SU-DHL-6 (cell line): ENCODE data around the gene BRD4.
A peak's percentile ranks its signal among the peaks of the same experiment; 100 is the strongest.

Experiments
- H2AFZ ChIP-seq: fragments of 200-600 bp; sonication (generic); 2 replicates; pipeline ENCODE4 v1.6.1; 2014; ENCODE audit warnings: low read depth, mild to moderate bottlenecking, moderate library complexity, mixed read lengths, antibody characterized with exemption, low read length; ENCODE audit not compliant: severe bottlenecking
- H3F3A ChIP-seq: fragments of 200-600 bp; shearing (Covaris generic); 2 replicates; pipeline ENCODE4 v1.6.0; 2016; ENCODE audit warnings: antibody characterized with exemption, mild to moderate bottlenecking; ENCODE audit not compliant: insufficient read depth
- H3K27ac ChIP-seq: fragments of 200-600 bp; sonication (generic); 2 replicates; pipeline ENCODE4 v1.5.1; 2016; ENCODE audit warnings: low read depth, mild to moderate bottlenecking, low read length, moderate library complexity, mixed read lengths
- H3K27me3 ChIP-seq: fragments of 200-600 bp; sonication (generic), shearing (Covaris generic); 2 replicates; pipeline ENCODE4 v1.6.0; 2014; ENCODE audit warnings: mild to moderate bottlenecking, low read length
- H3K36me3 ChIP-seq: fragments of 200-600 bp; sonication (generic); 2 replicates; pipeline ENCODE4 v1.6.1; 2014; ENCODE audit warnings: mild to moderate bottlenecking, low read length, mixed read lengths
- H3K4me2 ChIP-seq: fragments of 300-600, 200-600 bp; shearing (Covaris generic), sonication (generic); 2 replicates; pipeline ENCODE4 v1.6.0; 2014; ENCODE audit warnings: low read length, low read depth, mild to moderate bottlenecking; ENCODE audit not compliant: poor library complexity, severe bottlenecking
- H3K4me3 ChIP-seq: fragments of 200-600 bp; sonication (generic); 2 replicates; pipeline ENCODE4 v1.5.1; 2014; ENCODE audit warnings: antibody characterized with exemption, low read length, mild to moderate bottlenecking, mixed read lengths; ENCODE audit not compliant: insufficient read depth, poor library complexity, severe bottlenecking
- H3K79me2 ChIP-seq: fragments of 200-600 bp; sonication (generic); 2 replicates; pipeline ENCODE4 v1.6.1; 2014; ENCODE audit warnings: mild to moderate bottlenecking, low read length, moderate library complexity; ENCODE audit not compliant: insufficient read depth
- H3K9ac ChIP-seq: fragments of 200-600 bp; sonication (generic); 2 replicates; pipeline ENCODE4 v1.7.0; 2014; ENCODE audit warnings: mild to moderate bottlenecking, low read length
- H3K9me2 ChIP-seq: fragments of 200-600 bp; sonication (generic); replicated peaks from 2 replicates; pipeline ENCODE4 v1.6.1; 2014; ENCODE audit warnings: low read length; ENCODE audit not compliant: insufficient read depth
- H3K9me3 ChIP-seq: fragments of 200-600 bp; sonication (generic); 2 replicates; pipeline ENCODE4 v1.6.1; 2014; ENCODE audit warnings: low read length, mixed read lengths; ENCODE audit not compliant: insufficient read depth
- H4K20me1 ChIP-seq: fragments of 200-600 bp; sonication (generic); 2 replicates; pipeline ENCODE4 v1.6.1; 2014; ENCODE audit warnings: low read depth, mild to moderate bottlenecking, antibody characterized with exemption, low read length, moderate library complexity, mixed read lengths
- EZH2phosphoT487 ChIP-seq: fragments of 200-600 bp; sonication (generic), shearing (Covaris generic); conservative IDR thresholded peaks from 2 replicates; pipeline ENCODE4 v1.6.1; 2018; ENCODE audit warnings: mild to moderate bottlenecking, antibody characterized with exemption, low read length, moderate library complexity, mixed read lengths
- TF ChIP-seq, protein P1 (sequence below): fragments of 200-600 bp; sonication (generic); IDR thresholded peaks from one replicate; pipeline ENCODE4 v1.5.1; 2017; ENCODE audit warnings: antibody characterized with exemption, mild to moderate bottlenecking, low read length, moderate library complexity; ENCODE audit not compliant: insufficient read depth, poor library complexity, severe bottlenecking

BRD4 gene

DNA sequence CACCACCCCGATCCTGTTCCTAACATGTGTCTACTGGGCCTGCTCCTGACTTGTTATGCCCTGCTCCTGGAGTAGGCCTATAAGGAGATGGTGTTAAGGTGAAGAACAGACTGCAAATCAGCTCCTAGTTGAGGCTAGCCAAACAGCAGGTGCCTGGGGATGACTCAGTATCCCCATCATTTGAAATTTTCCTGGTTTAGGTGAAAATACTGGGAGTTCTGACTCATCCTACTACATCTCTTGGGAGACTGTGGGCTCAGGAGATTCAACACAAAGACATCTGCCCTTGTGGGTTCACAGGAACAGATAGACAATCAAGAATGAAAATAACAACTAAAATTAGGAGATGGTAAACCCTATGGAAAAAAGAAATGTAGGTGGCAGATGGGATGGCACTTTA lies 41.2 kb downstream of the BRD4 start:
- Histone ChIP-seq H3K79me2 (peaks cover 98% of the 10 kb centered on the region), H4K20me1 (peaks cover 30% of the 10 kb centered on the region; the same call in 1 of the 2 replicates), H2AFZ (no peak overlapping the region), H3K4me2 (peak overlapping the region; percentile 69), H3K4me3 (no peak overlapping the region), H3K9ac (no peak overlapping the region), H3K27me3 (no peaks in the 10 kb centered on the region), H3K27ac (peak overlapping the region; percentile 54; the same call in 1 of the 2 replicates), H3F3A (peaks cover 48% of the 10 kb centered on the region), H3K36me3 (no peaks in the 10 kb centered on the region), H3K9me3 (no peaks in the 10 kb centered on the region), H3K9me2 (no peaks in the 10 kb centered on the region)
- no peak for TF ChIP-seq EZH2phosphoT487
- TF ChIP-seq, protein P1, sequence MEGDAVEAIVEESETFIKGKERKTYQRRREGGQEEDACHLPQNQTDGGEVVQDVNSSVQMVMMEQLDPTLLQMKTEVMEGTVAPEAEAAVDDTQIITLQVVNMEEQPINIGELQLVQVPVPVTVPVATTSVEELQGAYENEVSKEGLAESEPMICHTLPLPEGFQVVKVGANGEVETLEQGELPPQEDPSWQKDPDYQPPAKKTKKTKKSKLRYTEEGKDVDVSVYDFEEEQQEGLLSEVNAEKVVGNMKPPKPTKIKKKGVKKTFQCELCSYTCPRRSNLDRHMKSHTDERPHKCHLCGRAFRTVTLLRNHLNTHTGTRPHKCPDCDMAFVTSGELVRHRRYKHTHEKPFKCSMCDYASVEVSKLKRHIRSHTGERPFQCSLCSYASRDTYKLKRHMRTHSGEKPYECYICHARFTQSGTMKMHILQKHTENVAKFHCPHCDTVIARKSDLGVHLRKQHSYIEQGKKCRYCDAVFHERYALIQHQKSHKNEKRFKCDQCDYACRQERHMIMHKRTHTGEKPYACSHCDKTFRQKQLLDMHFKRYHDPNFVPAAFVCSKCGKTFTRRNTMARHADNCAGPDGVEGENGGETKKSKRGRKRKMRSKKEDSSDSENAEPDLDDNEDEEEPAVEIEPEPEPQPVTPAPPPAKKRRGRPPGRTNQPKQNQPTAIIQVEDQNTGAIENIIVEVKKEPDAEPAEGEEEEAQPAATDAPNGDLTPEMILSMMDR = no peak

- Histone ChIP-seq H3K9me3 (no peaks in the 10 kb centered on the region), H3K9ac (peak overlapping the region; percentile 13; the same call in 1 of the 2 replicates), H3K27ac (peak overlapping the region; percentile 54), H4K20me1 (peaks cover 35% of the 10 kb centered on the region; the same call in 1 of the 2 replicates), H2AFZ (no peak overlapping the region), H3F3A (peaks cover 48% of the 10 kb centered on the region), H3K4me3 (no peak overlapping the region), H3K27me3 (no peaks in the 10 kb centered on the region), H3K4me2 (peak overlapping the region; percentile 69), H3K36me3 (no peaks in the 10 kb centered on the region), H3K79me2 (peaks cover 98% of the 10 kb centered on the region), H3K9me2 (no peaks in the 10 kb centered on the region)
- no peak for TF ChIP-seq EZH2phosphoT487
- TF ChIP-seq, protein P1 = no peak
Measured at GRCh38 chr19:15290166-15290565, 42.2 kb downstream of the BRD4 start.

- Histone ChIP-seq H3K9ac (peak overlapping the region; percentile 13; the same call in 1 of the 2 replicates), H3K9me2 (no peaks in the 10 kb centered on the region), H4K20me1 (peaks cover 35% of the 10 kb centered on the region; the same call in 1 of the 2 replicates), H3K36me3 (no peaks in the 10 kb centered on the region), H3K4me3 (no peak overlapping the region), H3K9me3 (no peaks in the 10 kb centered on the region), H3K27ac (peak overlapping the region; percentile 54), H3K79me2 (peaks cover 98% of the 10 kb centered on the region), H3F3A (peaks cover 48% of the 10 kb centered on the region), H3K4me2 (peak overlapping the region; percentile 69), H3K27me3 (no peaks in the 10 kb centered on the region), H2AFZ (no peak overlapping the region)
- TF ChIP-seq EZH2phosphoT487 = no peak
- TF ChIP-seq, protein P1 = no peak
Measured at GRCh38 chr19:15289673-15290072, 42.7 kb downstream of the BRD4 start.
